Endothelial cell of umbilical vein (primary cell): ENCODE data around the gene PIANP. TPM values are rescaled to one million over a fixed set of nuclear protein-coding genes. Genes with fewer than 3 reads are reported as not detected.
"Not testable (repeated sequence)": the region's sequence is repeated elsewhere in the genome, so short reads cannot be mapped to it uniquely, and the experiment has no call there.

Experiments
- BruUV-seq: library from RNA; stranded (reverse); fragments of 400-500 nt; replicated peaks from 2 replicates; lab custom pipeline; 2021; lab: Mats Ljungman, UMichigan
- CTCF ChIA-PET: fragments of 300-600, 350-600 bp; sonication (Branson Sonifier 250); formaldehyde crosslinking; loops from one replicate; lab custom pipeline; 2021; ENCODE audit warnings: antibody characterized with exemption, inconsistent platforms; lab: Charles Lee
- POLR2A ChIA-PET: fragments of 300-600, 350-600 bp; sonication (Branson Sonifier 250); formaldehyde crosslinking; loops from one replicate; lab custom pipeline; 2021; ENCODE audit warnings: antibody characterized with exemption, inconsistent platforms; lab: Charles Lee
- DNase-seq: peaks from one replicate; pipeline ENCODE4 v3.0.0-alpha.2; 2011; ENCODE audit warnings: low read depth, low spot score
- FAIRE-seq: peaks from 2 replicates; lab custom pipeline; 2011; peaks lifted over from hg19 to GRCh38; lab: Jason Lieb, UNC
- H2AFZ ChIP-seq: 2 replicates; pipeline ENCODE4 v1.6.0; 2012; ENCODE audit warnings: low read depth, low read length, control low read depth, inconsistent platforms
- H3K27ac ChIP-seq: 2 replicates; pipeline ENCODE4 v1.5.1; 2011; ENCODE audit warnings: low read depth, mild to moderate bottlenecking, control low read depth, low read length, moderate library complexity; ENCODE audit not compliant: insufficient read depth
- H3K27me3 ChIP-seq, 2 experiments: 2 replicates each; pipeline versions ENCODE4 v1.6.0 to v1.6.1; 2011; ENCODE audit warnings: low read length in 2 of 2, mixed read lengths in 1 of 2; ENCODE audit not compliant: control insufficient read depth in 2 of 2, insufficient read depth in 2 of 2
- H3K36me3 ChIP-seq, 2 experiments: 2 replicates in 1 of 2; 3 replicates in 1 of 2; pipeline ENCODE4 v1.5.1; 2011; ENCODE audit warnings: low read length in 2 of 2, mild to moderate bottlenecking in 1 of 2, moderate library complexity in 1 of 2; ENCODE audit not compliant: control insufficient read depth in 2 of 2, insufficient read depth in 2 of 2; ENCODE audit errors: extremely low read depth in 1 of 2
- H3K4me1 ChIP-seq: 3 replicates; pipeline ENCODE4 v1.5.1; 2011; ENCODE audit warnings: mild to moderate bottlenecking, low read length; ENCODE audit not compliant: control insufficient read depth, insufficient read depth; ENCODE audit errors: extremely low read depth
- H3K4me2 ChIP-seq: 2 replicates; pipeline ENCODE4 v1.6.1; 2011; ENCODE audit warnings: low read length, control low read depth, mixed read lengths; ENCODE audit not compliant: insufficient read depth
- H3K4me3 ChIP-seq, 3 experiments: fragments of 200-600 bp in 1 of 3; sonication (generic), shearing (Covaris generic) in 1 of 3; replicated peaks in 1 of 3; 2 replicates each; pipeline ENCODE4 v1.5.1; 2011 to 2016; ENCODE audit warnings: control low read depth in 3 of 3, low read length in 3 of 3, mild to moderate bottlenecking in 2 of 3, inconsistent platforms in 1 of 3, low read depth in 1 of 3, moderate library complexity in 1 of 3; ENCODE audit not compliant: insufficient read depth in 1 of 3
- H3K79me2 ChIP-seq: 2 replicates; pipeline ENCODE4 v1.6.0; 2012; ENCODE audit warnings: low read length, inconsistent platforms; ENCODE audit not compliant: control insufficient read depth, insufficient read depth
- H3K9ac ChIP-seq: replicated peaks from 2 replicates; pipeline ENCODE3; 2011; ENCODE audit warnings: low read length, control low read depth; ENCODE audit not compliant: insufficient read depth; ENCODE audit errors: extremely low read depth
- H3K9me1 ChIP-seq: replicated peaks from 3 replicates; pipeline ENCODE4 v1.6.0; 2011; ENCODE audit warnings: mild to moderate bottlenecking, low read length; ENCODE audit not compliant: control insufficient read depth, insufficient read depth; ENCODE audit errors: extremely low read depth
- H3K9me3 ChIP-seq: replicated peaks from 2 replicates; pipeline ENCODE4 v1.5.1; 2012; ENCODE audit warnings: low read length, inconsistent platforms; ENCODE audit not compliant: control insufficient read depth, insufficient read depth
- H4K20me1 ChIP-seq: replicated peaks from 2 replicates; pipeline ENCODE3; 2011; ENCODE audit warnings: mild to moderate bottlenecking, low read length; ENCODE audit not compliant: control insufficient read depth, insufficient read depth; ENCODE audit errors: extremely low read depth
- JUN ChIP-seq: IDR thresholded peaks from 2 replicates; pipeline ENCODE4 v1.6.1; 2011; ENCODE audit warnings: borderline replicate concordance, low read depth; ENCODE audit not compliant: insufficient read length, insufficient read depth
- dilution Hi-C: fragments of 300-500 bp; cut with MboI; formaldehyde crosslinking; loops from one replicate; pipeline ENCODE4 v1.15.0; 2019; ENCODE audit warnings: low sequenced_read_pairs; ENCODE audit not compliant: extremely low pct_ligation_motif_present
- intact Hi-C: fragments of 100-400 bp; cut with micrococcal nuclease; formaldehyde crosslinking; loops from one replicate; pipeline ENCODE4 v1.10.0; 2022
- polyA plus RNA-seq, 4 experiments: library from polyadenylated mRNA; depleted of rRNA in 3 of 4; stranded (reverse) in 3 of 4; unstranded in 1 of 4; fragments of >200 nt; gene quantifications; 2 replicates each; pipeline versions ENCODE4 v1.2.1 to v1.2.3, GENCODE V29; 2011 to 2012; ENCODE audit warnings: missing spikeins in 1 of 4
- total RNA-seq: library from RNA; stranded (reverse); gene quantifications from 2 replicates; pipeline ENCODE4 v1.2.3, GENCODE V29; 2021

PIANP gene
- total and polyA plus RNA-seq, 2 donors (not counting 3 experiments of a cell fraction or from before 2014, with no cell fraction given) = 0.10 to 0.55 TPM

GRCh38 chr12:6745741-6746525, 45.3 kb upstream of the PIANP start:
- Histone ChIP-seq H3K79me2 (no peaks in the 10 kb centered on the region), H3K9me1 (no peaks in the 10 kb centered on the region), H3K27ac (no peak overlapping the region), H3K27me3 (no peaks in the 10 kb centered on the region), H3K4me3 (no peak overlapping the region), H3K9me3 (no peaks in the 10 kb centered on the region), H2AFZ (no peak overlapping the region), H3K9ac (no peak overlapping the region), H4K20me1 (no peaks in the 10 kb centered on the region), H3K36me3 (peaks cover 21 to 37% of the 10 kb centered on the region in 2 experiments), H3K4me1 (no peaks in the 10 kb centered on the region), H3K4me2 (no peak overlapping the region)
- BruUV-seq = no TSS peak
- dilution Hi-C loops (no loop called here), intact Hi-C loops (no loop called here)
- ChIA-PET POLR2A (interaction anchor here (0.6 kb wide), 2 partner anchors 75 to 138 kb away, joined by 3 to 4 read pairs; no protein-coding TSS in a partner anchor), CTCF (no interaction called here)
- no peak for TF ChIP-seq JUN
- FAIRE-seq (no peak), DNase-seq (no peak)

- H3K9ac ChIP-seq, H3K4me2 ChIP-seq, H3K9me1 ChIP-seq, H3K27ac ChIP-seq, H3K9me3 ChIP-seq, H3K4me1 ChIP-seq, H3K4me3 ChIP-seq, dilution Hi-C loops, H3K27me3 ChIP-seq, intact Hi-C loops, H3K79me2 ChIP-seq, H4K20me1 ChIP-seq, DNase-seq, BruUV-seq, H2AFZ ChIP-seq: not testable (repeated sequence)
- CTCF ChIA-PET = interaction anchor here (4.2 kb wide), 1 partner anchor 10 kb away, joined by 13 read pairs; the partner anchor contains the start of gene MLF2
- POLR2A ChIA-PET = interaction anchor here (0.7 kb wide), 1 partner anchor 19 kb away, joined by 3 read pairs; no protein-coding TSS in a partner anchor
- H3K36me3 ChIP-seq = peaks cover 6 to 16% of the 10 kb centered on the region in 2 experiments
- peak; percentile 21 for FAIRE-seq
These were observed 42.7 kb upstream of the PIANP start for GRCh38 chr12:6743300-6743699.
